HG03378 (cell line): ENCODE data around the gene DMRTA2.
"Not testable (repeated sequence)": the region's sequence is repeated elsewhere in the genome, so short reads cannot be mapped to it uniquely, and the experiment has no call there.

Source experiments
- ATAC-seq: cut with Tn5 transposase; IDR thresholded peaks from one replicate; pipeline ENCODE4 v1.9.1; 2021; ENCODE audit warnings: mild to moderate bottlenecking, moderate library complexity; ENCODE audit not compliant: unreplicated experiment

The DMRTA2 gene

GRCh38 chr1:50393522-50394120 lies 29.6 kb downstream of the DMRTA2 start:
- no peak for ATAC-seq

GRCh38 chr1:50381551-50381950 lies 41.7 kb downstream of the DMRTA2 start:
- ATAC-seq, result not testable (repeated sequence)

- no peak for ATAC-seq
These were observed 44.5 kb downstream of the DMRTA2 start for GRCh38 chr1:50378770-50379169.

DNA sequence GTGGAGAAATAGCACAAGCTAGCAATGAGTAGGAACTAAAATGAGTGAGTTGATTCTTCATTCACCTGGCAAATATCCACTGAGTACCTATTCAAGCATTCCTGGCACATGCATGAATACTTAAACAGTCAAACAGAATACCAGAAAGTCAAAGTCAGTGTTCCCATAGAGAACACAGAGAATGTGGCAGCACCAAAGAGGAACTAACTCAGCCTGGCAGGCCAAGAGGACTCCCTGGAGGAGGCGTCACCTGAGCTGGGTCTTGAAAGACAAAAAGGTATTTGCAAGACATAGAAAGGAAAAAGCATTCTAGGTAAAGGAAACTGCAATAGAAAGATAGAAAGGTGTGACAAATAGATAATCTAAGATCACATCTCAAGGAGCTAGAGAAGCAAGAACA lies 49.7 kb downstream of the DMRTA2 start:
- no peak for ATAC-seq

DNA sequence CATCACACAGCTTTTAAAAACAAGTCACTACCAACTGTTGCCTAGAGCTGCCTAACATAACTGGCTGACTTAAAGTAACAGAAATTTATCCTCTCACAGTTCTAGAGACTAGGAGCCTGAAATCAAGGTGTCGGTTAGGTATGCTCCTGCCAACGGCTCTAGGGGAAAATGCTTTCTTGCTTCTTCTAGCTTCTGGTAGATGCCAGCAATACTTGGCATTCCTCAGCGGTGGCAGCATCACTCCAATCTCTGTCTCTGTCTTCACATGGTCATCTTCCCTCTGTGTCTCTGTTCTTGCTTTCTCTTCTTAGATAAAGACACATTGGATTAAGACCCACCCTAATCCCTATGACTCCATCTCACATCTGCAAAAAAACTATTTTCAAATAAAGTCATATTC lies 51.5 kb downstream of the DMRTA2 start:
- ATAC-seq, result no peak

DNA sequence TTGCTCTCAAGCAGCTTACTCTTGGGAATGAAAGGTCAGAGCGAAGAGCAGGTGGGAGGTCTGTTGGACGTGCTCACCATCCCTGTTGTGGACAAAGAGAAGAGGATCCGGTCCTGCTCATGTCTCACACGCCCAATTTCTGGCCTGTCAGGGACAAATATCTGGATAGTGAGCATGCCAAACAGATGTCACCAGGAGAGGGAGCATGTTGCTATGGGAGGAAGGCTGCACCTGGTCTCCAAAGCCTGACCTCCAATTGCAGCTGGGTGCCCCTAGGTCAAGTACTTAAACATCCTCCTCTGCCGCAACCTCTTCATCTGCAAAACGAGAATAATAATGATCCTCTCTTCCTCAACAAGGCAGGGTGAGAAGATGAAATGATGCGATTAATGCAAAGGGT lies 53.4 kb downstream of the DMRTA2 start:
- ATAC-seq, result no peak

GRCh38 chr1:50369008-50369634 lies 54.1 kb downstream of the DMRTA2 start:
- ATAC-seq, result no peak

- no peak for ATAC-seq
These were observed 54.9 kb downstream of the DMRTA2 start for GRCh38 chr1:50368179-50369007.
